Psoas muscle (tissue), 8 donors: ENCODE measurements around the gene CDC42EP3. TPM values are rescaled to one million over a fixed set of nuclear protein-coding genes. Genes with fewer than 3 reads are reported as not detected.

Source experiments
- ATAC-seq, 4 donors: fragments of 200-7000 bp; cut with Tn5 transposase; one replicate each; pipeline ENCODE4 v1.9.1; 2020; ENCODE audit warnings: moderate library complexity in 3 of 4, mild to moderate bottlenecking in 2 of 4
- DNase-seq, 2 donors: peaks; one replicate each; pipeline ENCODE4 v3.0.0-alpha.2; 2020
- H3K27ac ChIP-seq: fragments of 200-600 bp; one replicate; pipeline ENCODE4 v1.8.0; 2022
- H3K27me3 ChIP-seq, 3 donors: fragments of 200-600 bp in 1 of 3; one replicate each; pipeline versions ENCODE4 v1.6.1 to v1.8.0; 2013 to 2022; ENCODE audit warnings: low read length in 2 of 3, mild to moderate bottlenecking in 2 of 3, moderate library complexity in 1 of 3; ENCODE audit not compliant: insufficient read depth in 3 of 3
- H3K36me3 ChIP-seq, 2 donors: fragments of 200-600 bp in 1 of 2; one replicate each; pipeline versions ENCODE4 v1.6.1 to v1.8.0; 2013 to 2022; ENCODE audit warnings: low read depth in 1 of 2, mild to moderate bottlenecking in 1 of 2, moderate library complexity in 1 of 2; ENCODE audit not compliant: insufficient read depth in 1 of 2
- H3K4me1 ChIP-seq: fragments of 200-600 bp; one replicate; pipeline ENCODE4 v1.8.0; 2022
- H3K4me3 ChIP-seq: fragments of 200-600 bp; one replicate; pipeline ENCODE4 v1.8.0; 2022; ENCODE audit warnings: mild to moderate bottlenecking
- H3K9me3 ChIP-seq: fragments of 200-600 bp; one replicate; pipeline ENCODE4 v1.8.0; 2022
- CTCF ChIP-seq: fragments of 200-600 bp; IDR thresholded peaks from one replicate; pipeline ENCODE4 v1.8.0; 2022; ENCODE audit warnings: antibody characterized with exemption
- WGBS, 3 donors: extraction: QIAGEN DNeasy Blood & Tissue Kit; methylation state at CpG; one replicate each; pipeline versions ENCODE4 v1.1.6 to v1.1.7; 2013; 5-methylcytosine and 5-hydroxymethylcytosine counted together
- intact Hi-C, 2 donors: fragments of 100-400 bp; cut with DNase I; formaldehyde crosslinking; loops; one replicate each; pipeline versions ENCODE4 v1.11.0 to v1.14.2; 2022
- polyA plus RNA-seq, 3 donors: library from polyadenylated mRNA; stranded (reverse); fragments of 200-250 nt; gene quantifications; one replicate each; pipeline ENCODE4 v1.2.3, GENCODE V29; 2013
- total RNA-seq, 4 donors: library from RNA; stranded (reverse); fragmentation: NEBNext Ultra II Directional in 2 of 4; extraction: Animal tissue kit (Norgen Biotek cat#: 25700) in 2 of 4; gene quantifications; one replicate each; pipeline versions ENCODE4 v1.2.1 to v1.2.4, GENCODE V29; 2021 to 2023
- donor health status: healthy with polysubstance abuse.
- donor health status: DM: no; HTN: no; CAD: no; lungs with moderate emphysema.
- donor health status: Bipolar disorder and iron deficiency.
- donor health status: healthy.
- donor health status: DM: yes; HTN: yes; CAD: no.
- donor health status: DM: no; HTN: no; CAD: no.
- donor health status: DM: no; HTN: no; CAD: no.
- donor health status: DM: yes; HTN: yes; CAD: no.

The CDC42EP3 gene
- total and polyA plus RNA-seq, 7 donors = 8.8 to 174 (median 50.9) TPM

GRCh38 chr2:37610638-37611289 lies 60.7 kb downstream of the CDC42EP3 start:
- intact Hi-C loops = no loop called here
- ATAC-seq = no peak
- 56 to 80% (median 68%) methylated on average over 5 of the region's 5 CpGs for WGBS, 3 donors
- H3K4me1 ChIP-seq = no peaks in the 10 kb centered on the region
- H3K9me3 ChIP-seq = peaks cover 4% of the 10 kb centered on the region
- H3K36me3 ChIP-seq = no peaks in the 10 kb centered on the region
- DNase-seq = no peak
- TF ChIP-seq CTCF = no peak
- no peak overlapping the region for H3K27ac ChIP-seq
- H3K27me3 ChIP-seq = no peaks in the 10 kb centered on the region
- no peak overlapping the region for H3K4me3 ChIP-seq

- H3K4me1 ChIP-seq = no peaks in the 10 kb centered on the region
- intact Hi-C loops = no loop called here
- H3K27ac ChIP-seq = no peak overlapping the region
- no peak overlapping the region for H3K4me3 ChIP-seq
- H3K36me3 ChIP-seq = no peaks in the 10 kb centered on the region
- DNase-seq = no peak
- no peak for ATAC-seq
- no peaks in the 10 kb centered on the region for H3K27me3 ChIP-seq
- 89 to 95% (median 93%) methylated on average over 6 of the region's 6 CpGs for WGBS, 3 donors
- peaks cover 4% of the 10 kb centered on the region for H3K9me3 ChIP-seq
- no peak for TF ChIP-seq CTCF
These were observed 61.7 kb downstream of the CDC42EP3 start for GRCh38 chr2:37609782-37610181.

- ATAC-seq = no peak
- Histone ChIP-seq H3K36me3 (no peaks in the 10 kb centered on the region), H3K27ac (no peak overlapping the region), H3K27me3 (no peaks in the 10 kb centered on the region), H3K4me1 (peaks cover 11% of the 10 kb centered on the region), H3K9me3 (peaks cover 4% of the 10 kb centered on the region), H3K4me3 (no peak overlapping the region)
- intact Hi-C loops = no loop called here
- no peak for TF ChIP-seq CTCF
- DNase-seq = no peak
These were observed 66.7 kb downstream of the CDC42EP3 start for GRCh38 chr2:37604716-37605115.

- intact Hi-C loops = no loop called here
- H3K27me3 ChIP-seq = no peaks in the 10 kb centered on the region
- no peak overlapping the region for H3K4me3 ChIP-seq
- H3K9me3 ChIP-seq = peaks cover 4% of the 10 kb centered on the region
- peak in 1 of 4 donors; percentile 57 for ATAC-seq
- no peaks in the 10 kb centered on the region for H3K36me3 ChIP-seq
- no peak overlapping the region for H3K27ac ChIP-seq
- TF ChIP-seq CTCF = no peak
- DNase-seq = no peak
- H3K4me1 ChIP-seq = peaks cover 11% of the 10 kb centered on the region
These were observed 68.7 kb downstream of the CDC42EP3 start for GRCh38 chr2:37602702-37603101.

GRCh38 chr2:37602040-37602439 lies 69.4 kb downstream of the CDC42EP3 start:
- Histone ChIP-seq H3K27me3 (no peaks in the 10 kb centered on the region), H3K27ac (no peak overlapping the region), H3K4me3 (no peak overlapping the region), H3K36me3 (no peaks in the 10 kb centered on the region), H3K4me1 (peaks cover 11% of the 10 kb centered on the region), H3K9me3 (peaks cover 4% of the 10 kb centered on the region)
- 27 to 46% (median 27%) methylated on average over 2 of the region's 2 CpGs for WGBS, 3 donors
- no peak for TF ChIP-seq CTCF
- no peak for DNase-seq
- intact Hi-C loops = no loop called here
- peak in 1 of 4 donors; percentile 38 for ATAC-seq
